Peyer's patch (tissue), 4 donors: ENCODE data around the gene DNAJB13.

ENCODE experiments used
- CTCF ChIP-seq, 6 experiments: fragments of 450-650 bp in 4 of 6; fragments of 200-600 bp in 2 of 6; sonication (generic) in 1 of 6; IDR thresholded peaks; one replicate each; pipeline ENCODE4 v1.5.1; 2017 to 2019; ENCODE audit warnings: antibody characterized with exemption in 6 of 6, mild to moderate bottlenecking in 3 of 6, moderate library complexity in 1 of 6
- POLR2A ChIP-seq, 2 donors: fragments of 450-650 bp; IDR thresholded peaks; one replicate each; pipeline ENCODE4 v1.5.1; 2017; ENCODE audit warnings: antibody characterized with exemption in 2 of 2, mild to moderate bottlenecking in 2 of 2, moderate library complexity in 2 of 2

GRCh38 chr11:73982595-73982989, 31.8 kb downstream of the DNAJB13 start, which contains the start of gene UCP2:
- TF ChIP-seq CTCF (IDR thresholded peaks at IDR 0.05) (no peak), POLR2A (IDR thresholded peaks at IDR 0.05) (no peak)
